SK-N-SH (cell line): ENCODE measurements around the gene HIPK4. TPM values are rescaled to one million over a fixed set of nuclear protein-coding genes. Genes with fewer than 3 reads are reported as not detected.
A peak's percentile ranks its signal among the peaks of the same experiment; 100 is the strongest.

Experiments used
- CTCF ChIA-PET: fragments of 300-600, 350-600 bp; formaldehyde crosslinking; extraction: SDS; loops from one replicate; lab custom pipeline; 2021; lab: Yijun Ruan, JAX
- POLR2A ChIA-PET: fragments of 350-600 bp; sonication (Branson Sonifier 250); formaldehyde crosslinking; extraction: SDS; loops from one replicate; lab custom pipeline; 2020; ENCODE audit warnings: antibody characterized with exemption, inconsistent platforms; lab: Yijun Ruan, JAX
- DNase-seq: peaks from one replicate; pipeline ENCODE4 v3.0.0; 2012
- H2AFZ ChIP-seq: fragments of 200-600 bp; sonication (generic); 2 replicates; pipeline ENCODE4 v1.8.1; 2016; ENCODE audit warnings: antibody characterized with exemption, mild to moderate bottlenecking, low read depth
- H3F3A ChIP-seq: fragments of 200-600 bp; sonication (generic); replicated peaks from 2 replicates; pipeline ENCODE3; 2016; ENCODE audit warnings: antibody characterized with exemption, mild to moderate bottlenecking; ENCODE audit not compliant: insufficient read depth
- H3K27ac ChIP-seq, 2 experiments: fragments of 200-500 bp in 1 of 2; fragments of 200-600 bp in 1 of 2; sonication (Bioruptor generic) in 1 of 2; sonication (generic), shearing (Covaris generic) in 1 of 2; 2 replicates each; pipeline versions ENCODE4 v1.5.1 to v1.6.1; 2014 to 2016; ENCODE audit warnings: low read depth in 2 of 2, inconsistent platforms in 1 of 2, low read length in 1 of 2, mild to moderate bottlenecking in 1 of 2, mixed read lengths in 1 of 2
- H3K27me3 ChIP-seq: fragments of 200-600 bp; sonication (generic), shearing (Covaris generic); 2 replicates; pipeline ENCODE4 v1.6.1; 2016; ENCODE audit warnings: mixed run types; ENCODE audit not compliant: insufficient read depth
- H3K36me3 ChIP-seq, 2 experiments: fragments of 200-500 bp in 1 of 2; fragments of 200-600 bp in 1 of 2; sonication (Bioruptor generic) in 1 of 2; sonication (generic) in 1 of 2; replicated peaks in 1 of 2; 2 replicates each; pipeline versions ENCODE3 to v1.5.1; 2014 to 2016; ENCODE audit warnings: low read length in 1 of 2, mild to moderate bottlenecking in 1 of 2; ENCODE audit not compliant: insufficient read depth in 2 of 2, control insufficient read depth in 1 of 2
- H3K4me1 ChIP-seq, 2 experiments: fragments of 200-500 bp in 1 of 2; fragments of 200-600 bp in 1 of 2; sonication (Bioruptor generic) in 1 of 2; sonication (generic), shearing (Covaris generic) in 1 of 2; 2 replicates each; pipeline versions ENCODE4 v1.5.1 to v1.6.1; 2014 to 2016; ENCODE audit warnings: low read depth in 1 of 2, low read length in 1 of 2, mixed run types in 1 of 2; ENCODE audit not compliant: insufficient read depth in 2 of 2, control insufficient read depth in 1 of 2
- H3K4me2 ChIP-seq: fragments of 200-600 bp; sonication (generic), shearing (Covaris generic); 2 replicates; pipeline ENCODE4 v1.6.1; 2017; ENCODE audit warnings: mixed run types
- H3K4me3 ChIP-seq, 2 experiments: fragments of 200-500 bp in 1 of 2; fragments of 200-600 bp in 1 of 2; sonication (Bioruptor generic) in 1 of 2; sonication (generic), shearing (Covaris generic) in 1 of 2; 2 replicates each; pipeline versions ENCODE4 v1.5.1 to v1.8.1; 2014 to 2016; ENCODE audit warnings: low read depth in 2 of 2, inconsistent platforms in 1 of 2, low read length in 1 of 2, mild to moderate bottlenecking in 1 of 2, mixed read lengths in 1 of 2, moderate library complexity in 1 of 2
- H3K79me2 ChIP-seq: fragments of 200-600 bp; sonication (generic); 2 replicates; pipeline ENCODE4 v1.8.1; 2017; ENCODE audit warnings: mild to moderate bottlenecking; ENCODE audit not compliant: insufficient read depth
- H3K9ac ChIP-seq: fragments of 200-600 bp; sonication (generic); 2 replicates; pipeline ENCODE4 v1.6.1; 2017; ENCODE audit warnings: mixed run types
- H3K9me2 ChIP-seq: fragments of 200-600 bp; sonication (generic); 2 replicates; pipeline ENCODE4 v1.6.1; 2017; ENCODE audit warnings: mixed run types
- H3K9me3 ChIP-seq: fragments of 200-600 bp; sonication (generic); 2 replicates; pipeline ENCODE4 v1.6.1; 2017; ENCODE audit warnings: mixed run types, mild to moderate bottlenecking, moderate library complexity
- H4K20me1 ChIP-seq: fragments of 200-600 bp; sonication (generic); 2 replicates; pipeline ENCODE4 v1.6.1; 2017; ENCODE audit warnings: mild to moderate bottlenecking, mixed run types; ENCODE audit not compliant: insufficient read depth
- CHD2 ChIP-seq: fragments of 150-350 bp; IDR thresholded peaks from 2 replicates; pipeline ENCODE4 v1.6.1; 2018; ENCODE audit warnings: low read length; ENCODE audit not compliant: partially characterized antibody
- CTCF ChIP-seq: fragments of 200-600 bp; sonication (generic); IDR thresholded peaks from 2 replicates; pipeline ENCODE4 v1.6.1; 2017; ENCODE audit warnings: antibody characterized with exemption, mild to moderate bottlenecking, moderate library complexity
- ELF1 ChIP-seq: IDR thresholded peaks from 2 replicates; pipeline ENCODE4 v1.4.0; 2012
- IRF3 ChIP-seq: fragments of 150-350 bp; IDR thresholded peaks from 2 replicates; pipeline ENCODE4 v1.6.1; 2016; ENCODE audit warnings: mild to moderate bottlenecking, low read depth, low read length
- JUND ChIP-seq: IDR thresholded peaks from 2 replicates; pipeline ENCODE4 v1.4.0; 2012
- MAX ChIP-seq: IDR thresholded peaks from 2 replicates; pipeline ENCODE4 v1.4.0; 2012; ENCODE audit warnings: low read depth
- MEF2A ChIP-seq: IDR thresholded peaks from 2 replicates; pipeline ENCODE4 v1.4.0; 2012; ENCODE audit warnings: low read depth, borderline replicate concordance
- NFIC ChIP-seq: IDR thresholded peaks from 2 replicates; pipeline ENCODE4 v1.4.0; 2012; ENCODE audit warnings: borderline replicate concordance
- NRF1 ChIP-seq: IDR thresholded peaks from 2 replicates; pipeline ENCODE4 v1.6.1; 2012; ENCODE audit warnings: low read depth, mild to moderate bottlenecking, low read length
- POLR2AphosphoS5 ChIP-seq: IDR thresholded peaks from 2 replicates; pipeline ENCODE4 v1.6.1; 2012; ENCODE audit warnings: low read depth, low read length
- RFX5 ChIP-seq: IDR thresholded peaks from 2 replicates; pipeline ENCODE4 v1.6.1; 2012; ENCODE audit warnings: mild to moderate bottlenecking, improper control_type of control experiment, low read length
- TAF1 ChIP-seq: IDR thresholded peaks from 2 replicates; pipeline ENCODE4 v1.6.1; 2012; ENCODE audit warnings: low read depth, mild to moderate bottlenecking, low read length, moderate library complexity, borderline replicate concordance
- TCF12 ChIP-seq: IDR thresholded peaks from 2 replicates; pipeline ENCODE4 v1.4.0; 2012
- TEAD4 ChIP-seq: IDR thresholded peaks from 2 replicates; pipeline ENCODE4 v1.4.0; 2012; ENCODE audit warnings: mild to moderate bottlenecking, borderline replicate concordance; ENCODE audit not compliant: insufficient read depth
- USF1 ChIP-seq: IDR thresholded peaks from 2 replicates; pipeline ENCODE4 v1.4.0; 2012; ENCODE audit warnings: low read depth, borderline replicate concordance
- ZBTB33 ChIP-seq: IDR thresholded peaks from 2 replicates; pipeline ENCODE4 v1.4.0; 2012; ENCODE audit warnings: low read depth, borderline replicate concordance
- WGBS: methylation state at CpG from one replicate; pipeline ENCODE4 v1.1.6; 2017; ENCODE audit warnings: low lambda C conversion rate; 5-methylcytosine and 5-hydroxymethylcytosine counted together
- polyA plus RNA-seq, 3 experiments: library from polyadenylated mRNA; depleted of rRNA; stranded (reverse); fragments of >200 nt; gene quantifications; 2 replicates each; pipeline ENCODE4 v1.2.3, GENCODE V29; 2012

Gene HIPK4
- polyA plus RNA-seq, 1 of the 3 experiments (the other 2 are of a cell fraction) = 0.23 TPM

GRCh38 chr19:40366697-40367561 lies 23.1 kb downstream of the HIPK4 start:
- peaks cover 10 to 18% of the 10 kb centered on the region in 2 experiments for H3K36me3 ChIP-seq
- H3K4me2 ChIP-seq = peak overlapping the region; percentile 88
- H3K4me1 ChIP-seq = peaks cover 0 to 14% of the 10 kb centered on the region in 2 experiments; a peak in 2 of 4 replicates
- H3K9me3 ChIP-seq = no peaks in the 10 kb centered on the region
- ChIA-PET POLR2A (interaction anchor here (1.1 to 1.2 kb wide), 2 partner anchors 8 to 9 kb away, joined by 3 to 5 read pairs; no protein-coding TSS in a partner anchor), CTCF (interaction anchor here (1.0 to 2.6 kb wide), 5 partner anchors 14 to 62 kb away, joined by 3 to 12 read pairs (median 6); no protein-coding TSS in a partner anchor)
- no peak overlapping the region for H2AFZ ChIP-seq
- H3K27me3 ChIP-seq = no peaks in the 10 kb centered on the region
- peak overlapping the region; percentile 49 to 66; a peak in 2 of 4 replicates for H3K4me3 ChIP-seq
- no peak overlapping the region for H3K9ac ChIP-seq
- H3K27ac ChIP-seq = peak overlapping the region in 1 of 2 experiments; percentile 67; a peak in 1 of 4 replicates
- peak; percentile 73 for DNase-seq
- H4K20me1 ChIP-seq = no peaks in the 10 kb centered on the region
- H3K9me2 ChIP-seq = no peaks in the 10 kb centered on the region
- TF ChIP-seq RFX5 (peak; percentile 90), TAF1 (no peak), NRF1 (no peak), NFIC (no peak)
- H3F3A ChIP-seq = peaks cover 7% of the 10 kb centered on the region
- WGBS = 86% methylated on average over 23 of the region's 27 CpGs
- peaks cover 9% of the 10 kb centered on the region; the same call in 1 of the 2 replicates for H3K79me2 ChIP-seq

- Histone ChIP-seq H3K27ac (peak overlapping the region in 1 of 2 experiments; percentile 70; a peak in 2 of 4 replicates), H3K4me1 (peaks cover 0 to 14% of the 10 kb centered on the region in 2 experiments; a peak in 2 of 4 replicates), H3K9me3 (no peaks in the 10 kb centered on the region), H3K9me2 (no peaks in the 10 kb centered on the region), H3K36me3 (peaks cover 7 to 14% of the 10 kb centered on the region in 2 experiments), H4K20me1 (no peaks in the 10 kb centered on the region), H3K9ac (peak overlapping the region; percentile 65), H2AFZ (peak overlapping the region; percentile 95), H3F3A (peaks cover 7% of the 10 kb centered on the region), H3K4me3 (peak overlapping the region; percentile 49 to 66), H3K27me3 (no peaks in the 10 kb centered on the region), H3K4me2 (peak overlapping the region; percentile 88), H3K79me2 (peaks cover 9% of the 10 kb centered on the region; the same call in 1 of the 2 replicates)
- 16% methylated on average over 26 of the region's 28 CpGs for WGBS
- CTCF ChIA-PET = interaction anchor here (1.0 to 2.3 kb wide), 5 partner anchors 15 to 61 kb away, joined by 3 to 12 read pairs (median 4); no protein-coding TSS in a partner anchor
- POLR2A ChIA-PET = interaction anchor here (0.6 to 2.3 kb wide), 7 partner anchors 8 to 81 kb away, joined by 3 to 10 read pairs (median 4); partner anchors contain the start of genes C19orf47, PLD3 and SERTAD1
- DNase-seq = peak; percentile 99
- TF ChIP-seq RFX5 (no peak), TAF1 (peak; percentile 79), TEAD4 (no peak), CTCF (no peak), JUND (no peak), MAX (no peak), USF1 (no peak), TCF12 (no peak), CHD2 (peak; percentile 75), NRF1 (peak; percentile 73), IRF3 (no peak), POLR2AphosphoS5 (peak; percentile 94), MEF2A (no peak), ZBTB33 (no peak), ELF1 (no peak), NFIC (no peak)
These were observed 24.2 kb downstream of the HIPK4 start for GRCh38 chr19:40365613-40366401.
